HG03066 (cell line): ENCODE measurements around the gene DNAJC25.
"Not testable (repeated sequence)": the region's sequence is repeated elsewhere in the genome, so short reads cannot be mapped to it uniquely, and the experiment has no call there.

Source experiments
- ATAC-seq: cut with Tn5 transposase; IDR thresholded peaks from one replicate; pipeline ENCODE4 v1.9.1; 2021; ENCODE audit warnings: low read depth; ENCODE audit not compliant: unreplicated experiment

Gene DNAJC25

GRCh38 chr9:111631214-111631971 lies at the start of gene DNAJC25:
Gene DNAJC25, plus strand, starts transcription at chr9:111631334. Its CDS starts 74 bp downstream, at chr9:111631408.
- ATAC-seq: peak; percentile 95

GRCh38 chr9:111582888-111583287 lies 48.2 kb upstream of the DNAJC25 start:
- ATAC-seq: no peak

GRCh38 chr9:111586378-111586777 lies 44.8 kb upstream of the DNAJC25 start:
- ATAC-seq: no peak

DNA sequence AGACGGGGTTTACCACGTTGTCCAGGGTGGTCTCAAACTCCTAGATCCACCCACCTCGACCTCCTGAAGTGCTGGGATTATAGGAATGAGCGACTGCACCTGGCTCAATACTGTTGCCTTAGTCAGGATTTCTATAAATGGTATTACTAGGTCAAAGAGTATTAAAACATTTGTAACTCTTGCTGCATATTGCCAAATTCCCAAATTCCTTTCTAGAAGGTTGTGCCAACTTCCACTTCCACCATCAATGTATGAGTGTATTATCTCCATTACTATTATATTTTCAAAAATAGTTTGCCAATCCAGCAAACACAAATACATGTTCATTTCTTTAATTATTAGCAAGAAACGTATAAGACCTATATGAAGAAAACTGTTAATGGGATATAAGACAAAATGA lies 42.3 kb upstream of the DNAJC25 start:
- no peak for ATAC-seq

DNA sequence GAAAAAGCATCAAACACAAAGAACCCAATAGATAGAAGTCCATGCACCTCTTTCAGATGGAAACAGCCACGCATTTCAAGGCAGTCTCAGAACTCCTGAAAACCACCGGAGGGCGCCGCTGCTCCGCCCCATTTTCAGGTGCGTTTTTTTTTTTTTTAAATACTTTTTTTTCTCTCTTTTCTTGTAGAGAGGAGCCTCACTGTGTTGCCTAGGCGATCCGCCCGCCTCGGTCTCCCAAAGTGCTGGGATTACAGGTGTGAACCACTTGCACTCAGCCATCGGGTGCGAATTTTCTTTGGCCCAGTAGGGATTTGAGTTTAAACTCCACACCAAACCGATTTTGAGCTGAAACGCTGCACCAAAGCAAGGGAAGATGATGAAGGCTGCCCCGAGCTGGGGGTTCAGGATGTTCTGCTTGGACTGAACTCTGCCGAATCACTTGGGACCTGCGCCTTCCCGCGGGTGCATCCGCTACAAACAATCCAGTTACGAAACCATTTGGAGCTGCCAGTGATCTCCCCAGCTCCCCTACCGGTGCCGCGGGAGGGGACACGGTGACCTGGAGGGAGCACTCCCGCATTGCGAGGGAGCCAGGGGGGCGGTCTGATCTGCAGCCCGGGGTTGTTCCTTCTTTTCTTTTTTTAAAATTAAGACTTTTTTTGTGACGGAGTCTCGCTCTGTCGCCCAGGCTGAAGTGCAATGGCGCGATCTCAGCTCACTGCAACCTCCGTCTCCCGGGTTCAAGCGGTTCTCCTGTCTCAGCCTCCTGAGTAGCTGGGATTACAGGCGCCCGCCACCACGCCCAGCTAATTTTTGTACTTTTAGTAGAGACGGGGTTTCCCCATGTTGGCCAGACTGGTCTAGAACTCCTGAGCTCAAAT lies 33.0 kb upstream of the DNAJC25 start:
- peak; percentile 50 for ATAC-seq

- ATAC-seq: no peak
Measured at GRCh38 chr9:111598733-111599091, 32.4 kb upstream of the DNAJC25 start.

DNA sequence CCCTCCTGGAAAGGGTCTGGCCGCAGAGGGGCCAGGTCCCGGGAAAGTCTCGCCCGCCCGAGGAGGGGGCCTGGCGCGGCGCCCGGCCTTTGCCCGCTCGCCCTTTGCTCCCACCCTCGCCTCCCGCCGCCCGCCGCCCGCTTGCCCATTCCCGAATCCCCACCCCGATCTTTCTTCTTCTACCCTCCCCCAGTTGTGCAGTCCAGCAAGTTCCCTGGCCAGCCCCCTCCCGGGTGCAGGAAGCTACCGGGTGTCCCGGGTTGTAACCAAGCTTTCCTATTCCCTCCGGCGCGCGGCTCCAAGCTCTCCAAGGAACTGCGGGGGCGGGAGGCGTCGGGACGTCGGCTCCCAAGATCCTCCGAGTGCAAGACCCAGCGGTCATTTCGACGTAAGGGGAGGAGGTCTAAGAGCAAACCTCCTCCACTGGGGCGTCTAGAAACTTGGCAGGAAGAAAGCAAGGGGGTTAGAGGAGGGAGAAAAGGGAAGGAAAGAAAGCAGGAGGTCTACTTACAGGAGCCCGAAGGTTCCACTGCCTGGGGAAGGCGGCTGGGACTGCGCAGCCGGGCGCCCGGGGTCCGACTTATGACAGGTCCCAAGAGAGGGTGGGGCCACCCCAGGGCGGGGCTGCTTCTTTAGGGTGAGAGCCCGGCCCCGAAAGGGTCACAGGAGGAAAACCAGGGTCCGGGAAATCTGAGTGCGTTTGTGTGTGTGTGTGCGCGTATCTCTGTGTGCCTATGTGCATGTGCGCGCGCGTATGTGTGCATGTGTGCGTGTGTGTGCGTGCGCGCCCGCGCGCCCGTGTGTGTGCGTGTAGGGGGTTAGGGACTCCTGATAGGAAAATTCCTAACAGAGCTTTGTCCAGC lies 31.8 kb upstream of the DNAJC25 start, which contains the start of gene PTGR1:
Gene PTGR1 (minus strand): TSS at position 556 of the 863 bp plus-strand sequence. CDS start 2,225 bp downstream, outside the sequence.
- no peak for ATAC-seq

DNA sequence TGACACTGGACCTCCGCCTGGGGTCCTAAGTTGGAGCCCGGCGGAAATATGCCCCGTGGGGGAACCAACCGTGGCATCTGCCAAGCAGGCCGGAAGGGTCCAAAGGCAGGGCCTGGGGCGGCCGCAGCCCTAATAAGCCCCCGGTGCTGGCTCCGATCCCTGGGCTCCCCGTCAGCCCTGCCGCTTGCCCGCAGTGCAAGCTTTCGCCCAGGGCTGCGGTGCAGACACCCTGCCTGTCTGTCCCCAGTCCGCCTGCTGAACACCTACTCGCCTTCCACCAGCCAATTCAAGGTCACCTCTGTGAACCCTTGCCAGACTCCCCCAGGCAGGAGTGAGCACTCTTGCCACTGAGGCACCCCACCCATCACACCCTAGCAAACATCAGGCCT lies 31.2 kb upstream of the DNAJC25 start:
- ATAC-seq: no peak

DNA sequence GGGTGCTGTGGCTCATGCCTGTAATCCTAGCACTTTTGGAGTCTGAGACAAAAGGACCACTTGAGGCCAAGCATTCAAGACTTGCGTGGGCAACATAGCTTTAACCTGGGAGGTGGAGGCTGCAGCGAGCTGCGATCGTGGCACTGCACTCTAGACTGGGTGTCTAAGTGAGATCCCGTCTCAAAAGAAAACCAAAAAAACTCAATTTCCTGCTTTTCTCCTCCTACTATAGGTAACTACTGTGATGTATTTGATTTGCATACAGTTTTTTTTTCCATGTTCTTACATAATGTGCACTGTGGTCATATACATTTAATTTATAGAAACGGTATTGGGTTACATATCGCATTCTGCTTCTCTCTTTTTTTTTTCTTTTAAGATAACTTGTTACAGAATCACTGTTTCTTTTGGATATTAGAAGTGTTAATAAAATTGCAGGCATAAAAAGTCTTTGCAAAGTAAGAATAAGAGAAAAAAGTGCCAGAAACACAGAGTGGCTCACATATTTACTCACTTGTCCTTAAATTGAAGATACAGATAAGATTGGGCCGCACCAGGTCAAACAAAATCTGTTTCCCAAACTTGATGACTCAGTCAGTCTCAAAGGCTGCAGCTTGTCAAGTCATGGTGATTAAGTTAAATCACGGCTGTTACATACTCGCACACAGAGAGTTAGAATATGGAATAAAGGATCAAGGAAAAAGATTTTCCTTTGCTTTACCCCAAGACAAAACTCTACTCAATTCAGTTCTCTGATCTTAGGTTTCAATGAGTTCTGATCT lies 29.7 kb upstream of the DNAJC25 start:
- no peak for ATAC-seq

GRCh38 chr9:111603041-111603440 lies 28.1 kb upstream of the DNAJC25 start:
- no peak for ATAC-seq

DNA sequence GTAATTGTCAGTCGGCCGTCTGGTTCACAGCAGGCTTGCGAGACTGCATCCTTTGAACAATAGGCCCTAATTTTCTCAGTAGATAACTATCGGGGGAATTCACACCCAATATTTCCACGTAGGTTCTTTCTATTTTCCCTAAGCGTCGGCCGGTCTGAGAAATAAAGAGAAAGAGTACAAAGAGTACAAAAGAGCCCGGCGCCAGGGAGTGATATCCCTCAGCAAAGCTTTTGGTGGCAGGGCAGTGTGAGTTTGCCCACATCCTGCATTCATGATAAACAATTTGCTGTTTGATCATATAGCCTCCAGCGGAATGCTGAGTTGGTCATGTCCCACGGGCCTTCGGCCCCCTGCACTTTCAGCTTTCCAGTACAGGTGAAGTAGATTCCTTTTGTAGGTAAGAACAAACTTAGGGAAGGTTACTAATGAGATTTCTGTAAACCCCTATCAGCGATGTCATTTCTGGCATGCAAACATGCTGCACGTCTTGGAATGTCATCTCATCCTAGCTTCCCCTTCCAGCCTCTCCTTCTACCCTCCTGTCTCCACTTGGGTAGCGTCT lies 27.0 kb upstream of the DNAJC25 start:
- no peak for ATAC-seq

DNA sequence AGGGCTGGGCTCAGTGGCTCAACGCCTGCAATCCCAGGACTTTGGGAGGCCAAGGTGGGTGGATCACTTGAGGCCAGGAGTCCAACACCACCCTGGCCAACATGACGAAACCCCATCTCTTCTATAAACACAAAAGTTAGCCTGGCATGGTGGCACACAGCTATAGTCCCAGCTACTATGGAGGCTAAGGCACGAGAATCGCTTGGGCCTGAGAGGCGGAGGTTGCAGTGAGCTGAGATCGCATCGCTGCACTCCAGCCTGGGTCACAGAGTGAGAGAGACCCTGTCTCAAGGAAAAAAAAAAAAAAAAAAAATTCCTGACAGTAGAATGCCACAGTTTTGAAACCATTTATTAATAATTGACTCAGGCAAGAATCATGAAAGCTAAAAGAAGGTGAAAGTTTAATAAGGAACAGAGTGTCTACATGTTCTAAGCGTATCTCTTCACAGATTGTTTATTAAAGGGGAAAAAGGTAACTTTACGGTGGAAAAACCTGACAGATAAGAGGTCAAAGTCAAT lies 26.0 kb upstream of the DNAJC25 start:
- no peak for ATAC-seq

- no peak for ATAC-seq
Measured at GRCh38 chr9:111610149-111610548, 21.0 kb upstream of the DNAJC25 start.

- ATAC-seq: no peak
Measured at GRCh38 chr9:111610845-111611244, 20.3 kb upstream of the DNAJC25 start.

DNA sequence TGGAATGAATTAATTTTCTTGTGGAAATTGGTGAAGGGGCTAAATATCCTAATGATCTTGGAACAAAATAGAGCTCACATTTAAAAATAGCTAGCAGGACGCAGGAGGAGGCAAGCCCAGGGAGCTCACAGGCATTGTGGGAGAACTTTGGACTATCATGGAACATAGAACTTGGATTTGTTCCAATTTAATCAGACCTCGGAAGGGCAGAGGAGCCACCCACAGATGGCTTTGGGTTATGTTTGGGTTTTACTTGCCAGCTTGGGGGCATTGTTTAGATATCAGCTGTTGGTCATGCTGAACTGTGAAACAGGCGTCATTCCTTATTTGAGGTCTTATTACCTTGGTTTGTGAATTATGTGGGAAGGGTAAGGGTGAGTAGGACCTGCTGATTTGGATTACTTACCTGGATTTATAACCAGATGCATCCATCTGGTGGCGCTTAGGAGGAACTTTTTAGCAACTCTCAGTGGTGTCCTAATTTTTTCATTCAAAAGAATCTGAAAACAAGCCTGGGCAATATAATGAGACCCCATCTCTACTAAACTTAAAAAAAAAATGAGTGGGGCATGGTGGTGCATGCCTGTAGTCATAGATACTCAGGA lies 17.6 kb upstream of the DNAJC25 start:
- no peak for ATAC-seq

DNA sequence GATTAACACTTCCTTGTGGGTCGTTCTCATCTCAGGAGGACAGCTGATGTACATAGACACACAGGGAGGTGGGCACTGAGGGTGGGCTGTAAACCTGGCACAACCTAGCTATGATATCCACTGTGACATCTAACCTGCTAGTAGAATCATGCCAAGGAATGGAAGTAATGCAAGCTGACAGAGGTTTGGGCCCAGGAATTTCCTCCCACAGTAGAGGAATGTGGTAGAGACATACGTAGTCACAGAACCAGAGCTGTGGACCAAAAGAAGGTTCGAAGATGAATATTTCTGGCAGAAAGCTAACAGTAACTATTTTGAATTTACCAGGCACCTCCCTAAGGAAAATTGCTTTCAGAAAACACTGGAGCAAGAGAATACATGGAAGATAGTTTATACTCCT lies 15.2 kb upstream of the DNAJC25 start:
- no peak for ATAC-seq

DNA sequence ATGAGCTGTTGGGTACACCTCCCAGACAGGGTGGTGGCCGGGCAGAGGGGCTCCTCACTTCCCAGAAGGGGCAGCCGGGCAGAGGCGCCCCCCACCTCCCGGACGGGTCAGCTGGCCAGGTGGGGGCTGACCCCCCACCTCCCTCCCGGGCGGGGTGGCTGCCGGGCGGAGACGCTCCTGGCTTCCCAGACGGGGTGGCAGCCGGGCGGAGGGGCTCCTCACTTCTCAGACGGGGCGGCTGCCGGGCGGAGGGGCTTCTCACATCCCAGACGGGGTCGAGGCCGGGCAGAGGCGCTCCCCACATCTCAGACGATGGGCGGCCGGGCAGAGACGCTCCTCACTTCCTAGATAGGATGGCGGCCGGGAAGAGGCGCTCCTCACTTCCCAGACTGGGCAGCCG lies 13.8 kb upstream of the DNAJC25 start:
- ATAC-seq: not testable (repeated sequence)

DNA sequence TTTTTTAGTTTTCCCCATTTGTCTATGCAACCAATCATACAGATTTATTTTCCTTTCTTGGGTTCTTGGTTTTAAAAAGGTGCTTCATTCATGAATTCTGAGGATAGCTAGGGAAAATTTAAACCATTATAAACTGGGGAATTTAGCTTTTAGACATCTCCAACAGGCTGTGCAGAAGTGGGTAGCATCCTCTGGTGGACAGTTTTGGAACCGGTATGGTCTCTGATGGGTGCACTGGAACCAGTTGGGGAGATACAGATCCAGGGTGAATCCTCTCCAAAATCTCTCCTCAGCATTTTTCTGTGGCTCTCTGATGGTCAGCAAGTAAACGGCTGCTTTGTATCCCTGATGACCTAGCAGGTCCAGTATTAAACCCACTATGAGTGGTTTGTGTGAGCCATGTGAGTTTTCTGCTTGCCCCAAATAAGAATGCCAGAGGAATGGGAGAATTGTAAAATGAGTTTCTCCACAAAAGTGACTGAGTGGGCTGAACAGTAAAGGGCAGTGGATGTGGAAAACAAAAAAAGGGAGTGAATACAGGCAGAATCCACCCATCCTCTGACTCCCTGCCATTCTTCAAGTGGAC lies 9.1 kb upstream of the DNAJC25 start:
- peak; percentile 52 for ATAC-seq

GRCh38 chr9:111622626-111623025 lies 8.5 kb upstream of the DNAJC25 start:
- no peak for ATAC-seq
